NCI-H146 treated with DMSO at 0.1 percent for 48 hours (cell line): ENCODE results near the gene AMPD3.

ENCODE experiments used
- DNase-seq: peaks from one replicate; lab custom pipeline; 2025; ENCODE audit not compliant: unreplicated experiment; lab: John Stamatoyannopoulos, UW

Gene AMPD3

DNA sequence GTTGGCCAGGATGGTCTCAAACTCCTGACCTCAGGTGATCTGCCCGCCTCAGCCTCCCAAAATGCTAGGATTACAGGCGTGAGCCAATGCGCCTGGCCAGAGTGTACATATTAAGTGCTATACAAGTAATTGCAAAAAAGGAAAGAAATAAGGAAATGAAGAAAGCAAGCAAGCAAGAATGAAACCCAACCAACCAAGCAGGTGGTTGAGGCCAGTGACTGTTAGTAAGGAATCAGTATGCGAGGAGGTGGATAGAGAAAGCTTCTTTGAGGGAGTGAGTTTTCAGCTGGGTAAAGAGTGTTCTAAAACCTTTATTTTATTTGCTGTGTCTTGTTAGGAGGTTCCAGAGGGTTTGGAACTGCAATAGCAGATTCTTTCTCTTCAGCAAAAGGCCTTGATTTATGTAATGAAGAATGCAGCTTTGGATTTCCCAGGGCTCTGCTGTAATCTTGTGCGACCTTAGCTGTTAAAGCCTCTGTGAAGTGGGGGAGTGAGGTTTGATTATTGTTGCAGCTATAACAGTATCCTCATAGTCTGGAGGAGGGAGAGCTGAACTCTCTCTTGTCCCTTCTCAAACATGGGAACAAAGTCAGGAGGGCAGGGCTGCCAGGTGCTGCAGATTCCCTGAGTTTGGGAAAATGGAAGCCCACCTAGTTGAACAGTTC, 5.7 kb downstream of the AMPD3 start:
- no peak for DNase-seq

DNA sequence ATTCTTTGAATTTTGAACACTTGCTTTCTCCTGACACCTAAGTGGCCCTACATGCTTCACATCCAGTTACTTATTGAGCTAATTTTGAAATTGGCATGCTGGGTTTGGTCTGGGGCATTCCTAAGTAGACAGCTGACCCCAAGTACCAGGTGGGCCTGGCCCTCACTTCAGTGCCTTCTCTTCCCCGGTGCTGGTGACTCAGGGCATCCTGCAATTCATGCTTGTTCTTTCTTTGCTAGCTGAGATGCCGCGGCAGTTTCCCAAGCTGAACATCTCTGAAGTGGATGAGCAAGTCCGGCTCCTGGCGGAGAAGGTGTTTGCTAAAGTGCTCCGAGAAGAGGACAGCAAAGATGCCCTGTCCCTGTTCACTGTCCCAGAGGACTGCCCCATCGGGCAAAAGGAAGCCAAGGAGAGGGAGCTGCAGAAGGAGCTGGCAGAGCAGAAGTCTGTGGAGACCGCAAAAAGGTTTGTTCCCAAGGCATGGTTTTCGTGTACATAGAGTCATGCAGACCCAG, 6.3 kb downstream of the AMPD3 start:
- DNase-seq = no peak

DNA sequence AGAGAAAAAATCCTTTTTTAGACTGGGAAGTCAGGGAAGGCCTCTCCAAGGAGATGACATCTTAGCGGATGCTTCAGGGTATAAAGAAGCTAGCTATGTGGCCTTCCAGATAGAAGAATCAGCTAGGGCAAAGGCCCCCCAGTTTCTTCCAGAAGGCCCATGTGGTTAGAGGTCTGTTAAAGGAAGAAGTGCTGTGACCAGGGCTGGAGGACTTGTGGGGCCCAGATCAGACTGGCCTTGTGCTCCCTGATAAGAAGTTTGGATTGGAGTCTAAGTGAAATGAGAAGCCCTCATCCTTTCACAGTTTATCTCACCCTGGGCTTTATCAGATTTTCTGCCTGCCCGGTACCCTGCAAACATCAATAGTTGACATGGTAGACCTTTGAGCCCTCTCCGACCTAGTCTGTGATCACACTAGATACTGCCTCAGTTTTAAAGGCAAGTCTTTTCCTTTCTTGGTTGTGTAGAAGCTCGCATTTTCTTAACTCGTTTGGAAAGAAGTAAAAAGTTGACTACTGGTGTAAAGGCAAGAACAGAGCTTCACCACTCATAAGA, 7.8 kb downstream of the AMPD3 start:
- DNase-seq = no peak

DNA sequence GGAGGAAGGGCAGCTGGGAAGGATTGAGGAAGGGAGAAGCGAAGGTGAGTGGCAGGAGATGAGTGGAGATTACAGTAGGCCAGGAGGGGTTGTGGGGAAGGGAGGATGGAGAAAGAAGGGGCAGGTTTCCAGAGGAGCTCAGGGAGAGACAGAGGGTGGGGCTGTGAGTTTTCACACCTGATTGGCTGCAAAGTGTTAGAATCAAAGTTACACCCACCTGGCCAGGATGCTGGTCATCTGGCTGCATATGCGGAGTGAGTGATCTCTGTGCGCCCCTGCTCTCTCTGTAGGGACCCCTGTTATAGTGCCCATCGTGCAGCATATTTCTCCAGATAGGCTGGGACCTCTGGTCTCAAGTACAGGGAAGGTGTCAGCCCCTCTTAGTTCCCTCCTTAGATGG, 18.3 kb downstream of the AMPD3 start:
- DNase-seq = no peak

DNA sequence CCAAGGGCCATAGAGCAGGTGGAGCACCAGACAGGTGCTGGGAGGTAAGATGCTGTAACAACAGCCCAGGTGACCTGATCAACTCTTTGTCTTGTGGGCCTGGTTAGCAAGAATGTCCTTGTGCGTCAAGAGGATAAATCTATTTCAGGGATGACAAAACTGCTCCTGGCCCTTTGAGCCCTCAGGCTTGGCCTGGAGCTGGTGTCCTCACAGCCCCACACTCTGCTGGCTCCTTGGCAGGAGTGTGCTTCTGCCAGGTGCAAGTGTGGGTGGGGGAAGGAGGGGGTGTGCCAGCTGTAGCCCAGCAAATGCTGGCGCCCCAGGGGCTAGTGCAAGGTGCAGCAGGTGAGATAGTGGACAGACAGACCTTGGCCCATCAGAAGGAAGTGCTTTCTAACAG, 19.5 kb downstream of the AMPD3 start:
- DNase-seq = peak; percentile 80

DNA sequence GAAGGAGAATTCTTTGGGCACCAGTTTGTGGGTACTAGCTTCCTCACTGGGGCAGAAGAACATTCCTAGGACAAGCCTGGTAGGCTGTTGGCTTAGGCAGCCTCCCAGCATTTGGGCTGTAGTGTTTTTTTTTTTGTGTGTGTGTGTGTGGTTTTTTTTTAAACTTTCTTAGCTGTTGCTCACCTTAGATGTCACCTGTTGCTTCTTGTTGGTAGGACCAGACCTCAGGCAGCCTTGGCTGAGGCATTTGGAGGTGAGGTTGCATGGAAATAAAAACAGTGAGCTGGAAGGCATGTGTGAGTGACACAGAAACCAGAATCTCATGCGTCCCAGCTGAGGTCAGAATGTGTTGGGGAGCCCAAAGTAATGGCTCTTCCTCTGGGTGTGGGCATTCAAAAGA, 21.3 kb downstream of the AMPD3 start:
- DNase-seq = no peak

DNA sequence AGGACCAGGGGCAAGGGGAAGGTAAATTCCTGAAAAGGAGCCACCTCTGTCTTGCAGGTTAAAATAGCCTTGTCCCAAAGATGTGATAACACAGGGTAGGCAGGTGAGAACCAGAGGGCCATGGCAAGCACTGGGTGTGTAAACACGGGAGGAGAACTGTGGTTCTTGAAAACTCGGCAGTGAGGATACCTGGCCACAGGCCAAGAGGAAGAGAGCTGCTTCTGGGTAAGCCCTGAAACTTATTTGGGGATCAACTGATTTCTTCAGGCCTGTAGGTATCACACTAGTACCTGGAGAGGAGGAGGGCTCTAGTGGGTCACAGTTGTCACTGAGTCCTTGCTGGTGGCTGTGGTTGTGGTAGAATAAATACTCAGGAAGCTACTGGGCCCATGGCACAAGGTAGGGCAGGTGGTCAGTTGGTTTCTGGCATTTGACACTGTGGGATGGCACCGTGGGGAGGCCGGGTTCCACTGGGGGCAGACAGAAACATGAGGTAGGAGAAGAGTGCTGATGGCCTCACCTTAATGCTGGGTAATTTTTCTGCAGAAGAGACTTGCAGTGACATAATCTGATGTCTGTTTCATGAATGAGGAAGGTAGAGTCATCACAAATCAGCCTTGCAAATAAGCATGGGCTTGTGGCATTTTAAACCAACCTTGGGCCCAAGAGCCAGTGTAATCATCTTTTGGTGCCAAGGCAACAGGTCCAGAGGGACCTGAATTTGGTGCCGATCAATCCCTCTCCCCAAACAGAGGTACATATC, 22.0 kb downstream of the AMPD3 start:
- no peak for DNase-seq

DNA sequence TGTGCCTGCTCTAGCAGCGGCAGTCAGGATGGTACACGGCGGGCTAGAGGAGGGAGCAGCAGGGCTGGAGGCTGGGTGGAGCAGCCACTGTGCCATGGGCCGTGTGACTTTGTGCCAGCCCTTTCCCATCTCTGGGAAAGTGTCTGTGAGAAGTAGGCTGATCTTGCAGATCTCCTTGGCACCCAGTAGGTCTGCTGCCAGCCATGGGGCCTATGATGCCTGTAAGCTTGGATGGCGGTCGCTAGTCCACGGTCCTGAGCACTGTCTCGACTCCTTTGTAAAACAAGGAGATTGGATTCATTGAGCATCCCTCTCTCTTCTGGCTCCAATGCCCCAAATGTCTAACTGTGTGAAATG, 22.6 kb downstream of the AMPD3 start:
- no peak for DNase-seq

DNA sequence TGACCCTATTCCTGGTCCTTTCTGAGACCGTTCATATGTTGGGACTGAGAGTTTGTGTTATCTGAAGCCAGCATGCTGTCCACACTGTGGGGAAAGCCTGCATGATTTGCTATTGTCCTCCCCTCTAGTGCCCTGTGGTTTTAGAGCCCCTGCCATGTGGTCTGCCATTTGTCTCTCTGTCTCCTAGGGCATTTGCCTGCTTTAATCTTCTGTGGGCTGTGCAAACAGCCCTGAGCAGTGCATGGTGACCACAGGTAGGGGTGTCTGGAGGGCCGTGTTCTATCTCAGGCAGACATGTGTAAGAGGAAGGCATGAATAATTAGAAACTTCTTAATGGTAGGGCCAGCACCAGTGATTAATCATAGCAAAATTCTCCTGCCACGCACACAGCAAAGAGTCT, 23.0 kb downstream of the AMPD3 start:
- peak; percentile 23 for DNase-seq

DNA sequence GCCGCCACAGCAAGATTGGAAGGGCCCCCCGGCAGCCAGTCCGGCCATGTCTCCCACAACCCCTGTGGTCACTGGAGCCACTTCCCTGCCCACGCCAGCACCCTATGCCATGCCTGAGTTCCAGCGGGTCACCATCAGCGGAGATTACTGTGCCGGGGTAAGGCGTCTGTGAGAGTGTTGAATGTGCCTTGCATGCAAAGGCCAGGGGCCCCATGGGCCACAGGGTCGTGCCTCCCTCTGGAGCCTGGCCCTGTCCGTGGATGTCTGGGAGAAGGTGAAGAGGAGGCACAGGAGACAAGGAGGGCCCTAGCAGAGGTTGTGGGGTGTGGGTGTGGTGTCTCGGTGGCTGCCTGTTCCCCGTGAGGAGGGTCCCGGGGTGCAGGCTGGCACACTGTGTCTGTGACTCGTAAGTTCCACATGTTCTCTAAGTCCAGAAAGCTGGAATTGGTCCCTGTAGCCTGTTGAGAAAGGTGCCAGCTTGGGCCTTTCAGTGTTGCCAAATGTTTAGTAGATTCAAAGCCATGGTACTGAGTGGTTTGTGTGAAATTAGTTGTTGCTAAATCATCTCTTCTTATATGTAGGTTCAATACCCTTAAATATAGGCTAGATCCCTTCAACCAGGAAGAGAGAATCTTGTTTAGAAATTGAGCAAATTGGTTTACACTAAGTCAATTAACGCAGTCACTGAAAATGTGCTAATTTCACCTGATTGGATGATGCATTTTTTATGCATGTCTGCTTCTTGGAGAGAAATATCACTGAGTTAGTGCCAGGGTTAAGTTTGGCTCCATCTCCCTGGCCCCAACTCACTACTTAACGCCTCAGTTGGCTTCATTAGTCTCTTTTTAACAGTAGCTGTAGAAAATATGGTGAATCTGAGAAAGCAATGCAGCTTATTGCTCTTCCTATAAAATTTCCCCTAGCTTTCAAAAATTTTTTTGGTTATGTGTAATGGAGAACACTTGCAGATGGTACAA, 23.8 kb downstream of the AMPD3 start:
- no peak for DNase-seq

DNA sequence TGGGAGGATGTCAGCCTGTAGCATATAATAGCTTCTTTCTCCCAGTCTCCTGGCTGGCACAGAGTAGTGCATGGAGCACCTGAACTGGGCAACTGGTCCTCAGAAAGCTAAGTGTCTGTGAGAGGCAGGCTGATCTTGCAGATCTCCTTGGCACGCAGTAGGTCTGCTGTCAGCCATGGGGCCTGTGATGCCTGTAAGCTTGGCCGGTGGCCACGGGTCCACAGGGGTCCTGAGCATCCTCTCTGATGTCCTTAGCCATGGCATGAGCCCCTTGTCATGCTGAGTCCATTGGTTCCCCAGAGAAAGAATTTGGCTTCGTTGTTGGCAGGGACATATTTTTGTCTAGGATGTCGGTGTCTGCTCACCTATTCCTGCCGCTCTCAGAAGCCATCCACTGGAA, 25.0 kb downstream of the AMPD3 start:
- no peak for DNase-seq

DNA sequence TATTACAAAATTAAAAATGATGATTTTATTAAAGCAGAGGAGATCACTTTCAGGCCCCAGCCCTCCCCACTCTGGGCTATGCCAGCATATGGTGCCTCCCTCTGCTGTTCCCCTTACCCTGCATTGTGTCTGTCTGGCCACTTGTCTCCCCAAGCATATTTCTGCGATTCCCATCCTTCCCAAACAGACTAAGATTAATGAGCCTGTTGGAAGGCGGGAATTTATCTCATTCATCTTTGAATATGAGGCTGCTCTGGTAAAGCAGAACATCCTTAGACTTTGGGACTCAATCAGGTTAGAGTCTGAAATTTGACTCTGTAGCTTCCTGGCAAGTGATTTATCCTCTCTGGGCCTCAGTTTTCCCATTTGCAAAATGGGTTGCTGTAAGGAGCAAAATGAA, 25.7 kb downstream of the AMPD3 start:
- DNase-seq = no peak

DNA sequence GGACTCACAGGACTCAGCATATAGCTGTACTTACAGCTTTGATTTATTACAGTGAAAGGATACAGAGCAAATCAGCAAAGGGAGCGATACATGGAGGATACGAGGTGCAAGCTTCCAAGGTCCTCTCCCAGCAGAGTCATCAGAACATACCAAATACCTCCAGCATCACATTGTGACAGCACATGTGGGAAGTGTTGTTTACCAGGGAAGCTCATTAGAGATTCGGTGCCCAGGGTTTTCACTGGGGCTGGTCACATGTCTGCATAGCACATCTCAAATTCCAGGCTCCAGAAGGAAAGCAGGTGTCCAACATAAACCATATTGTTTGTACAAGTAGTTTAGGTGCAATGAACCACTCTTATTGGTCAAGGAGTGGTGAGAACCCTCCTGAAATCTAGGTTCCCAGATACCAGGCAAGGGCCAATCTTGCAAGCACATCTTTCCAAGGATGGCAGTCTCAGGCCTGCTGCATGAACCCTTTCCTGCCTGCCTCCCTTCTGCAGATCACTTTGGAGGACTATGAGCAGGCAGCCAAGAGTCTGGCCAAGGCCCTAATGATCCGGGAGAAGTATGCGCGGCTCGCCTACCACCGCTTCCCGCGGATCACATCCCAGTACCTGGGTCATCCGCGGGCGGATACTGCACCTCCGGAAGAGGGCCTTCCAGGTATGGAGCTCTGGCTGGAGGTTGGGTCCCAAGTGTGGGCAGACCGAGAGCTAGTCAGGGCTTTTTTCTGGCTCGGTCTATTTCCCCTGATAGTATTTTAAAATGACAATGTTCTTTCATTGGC, 26.7 kb downstream of the AMPD3 start:
- DNase-seq = no peak

DNA sequence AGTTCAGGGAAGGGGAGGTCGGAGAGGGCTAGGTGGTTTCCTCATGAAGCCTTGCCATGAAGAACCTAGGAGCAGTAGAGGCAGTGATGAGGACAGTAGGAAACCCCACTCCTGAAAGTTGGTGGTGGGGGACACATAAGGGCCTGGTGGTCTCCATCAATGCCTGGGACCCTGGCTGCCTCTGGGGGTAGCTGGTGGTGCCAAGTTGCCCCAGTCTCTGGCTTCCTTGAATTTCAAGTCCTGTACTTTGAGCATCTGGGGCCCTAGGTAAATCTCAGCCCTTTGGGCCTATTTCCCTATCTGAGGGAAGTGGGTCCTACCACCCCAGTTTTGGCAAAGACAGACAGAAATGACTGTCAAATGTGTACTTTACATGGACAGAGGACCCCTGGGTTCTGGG, 28.1 kb downstream of the AMPD3 start:
- DNase-seq = no peak

DNA sequence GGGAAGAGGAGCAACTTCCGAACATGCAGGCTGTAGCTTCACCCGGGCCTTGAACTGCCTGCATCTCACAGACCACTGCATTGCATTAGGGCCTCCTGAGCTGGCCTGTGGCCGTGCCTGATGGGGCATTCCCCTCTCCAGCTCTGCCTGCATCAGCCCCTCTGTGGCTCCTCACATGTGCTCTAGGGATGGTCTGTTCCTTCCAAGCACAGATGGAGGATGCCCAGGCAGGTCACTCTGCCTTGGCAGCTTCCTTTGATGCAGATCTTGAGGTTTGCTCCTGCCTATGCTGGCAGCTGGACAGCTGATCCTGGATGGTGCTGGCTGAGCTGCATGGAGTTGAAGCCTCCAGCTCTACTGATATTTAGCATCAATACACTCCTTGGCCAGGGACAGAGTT, 28.5 kb downstream of the AMPD3 start:
- no peak for DNase-seq

DNA sequence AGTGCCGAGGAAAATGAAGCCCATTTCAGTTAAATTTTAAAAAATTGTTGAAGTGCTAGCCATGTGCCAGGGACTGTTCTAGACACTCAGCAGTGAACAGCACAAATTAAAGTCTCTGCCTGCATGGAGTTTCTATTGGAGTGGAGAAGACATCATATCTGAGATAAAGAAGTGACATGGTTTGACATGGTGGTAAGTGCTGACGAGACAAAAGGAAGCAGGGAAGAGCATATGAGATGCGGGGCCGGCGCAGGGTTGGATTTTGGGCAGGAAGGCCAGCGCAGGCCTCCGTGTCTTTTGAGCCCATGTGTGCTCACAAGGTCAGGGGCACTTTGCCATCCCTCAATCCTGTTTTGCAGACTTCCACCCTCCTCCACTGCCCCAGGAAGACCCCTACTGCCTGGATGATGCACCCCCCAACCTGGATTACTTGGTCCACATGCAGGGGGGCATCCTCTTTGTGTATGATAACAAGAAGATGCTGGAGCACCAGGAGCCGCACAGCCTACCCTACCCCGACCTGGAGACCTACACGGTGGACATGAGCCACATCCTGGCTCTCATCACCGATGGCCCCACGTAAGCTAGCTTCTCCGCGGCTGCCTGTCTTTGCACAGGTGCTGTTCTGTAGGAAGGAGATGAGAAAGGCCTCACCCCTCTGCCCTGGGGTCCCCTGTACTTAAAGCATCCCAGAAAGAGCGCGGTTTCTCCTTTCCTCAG, 29.6 kb downstream of the AMPD3 start:
- DNase-seq = no peak

DNA sequence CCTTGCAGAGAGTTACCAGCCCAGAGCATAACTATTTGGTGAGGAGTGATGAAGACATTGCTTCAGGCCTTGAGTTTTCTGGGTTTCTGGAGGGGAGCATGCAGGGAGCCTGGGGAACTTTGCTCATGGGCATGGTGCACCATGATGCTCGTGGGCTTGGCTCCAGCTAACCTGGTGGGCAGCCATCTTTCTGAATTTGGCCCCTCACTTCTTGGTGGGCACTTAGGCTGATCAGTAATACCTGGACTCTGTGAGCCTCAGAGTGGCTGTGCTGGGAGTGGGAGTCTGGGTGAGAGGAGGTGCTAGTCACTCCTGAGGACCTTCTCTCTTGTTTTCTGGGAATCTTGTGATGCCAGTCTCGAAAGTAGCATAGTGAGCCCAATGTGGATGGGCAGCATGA, 30.6 kb downstream of the AMPD3 start:
- no peak for DNase-seq

DNA sequence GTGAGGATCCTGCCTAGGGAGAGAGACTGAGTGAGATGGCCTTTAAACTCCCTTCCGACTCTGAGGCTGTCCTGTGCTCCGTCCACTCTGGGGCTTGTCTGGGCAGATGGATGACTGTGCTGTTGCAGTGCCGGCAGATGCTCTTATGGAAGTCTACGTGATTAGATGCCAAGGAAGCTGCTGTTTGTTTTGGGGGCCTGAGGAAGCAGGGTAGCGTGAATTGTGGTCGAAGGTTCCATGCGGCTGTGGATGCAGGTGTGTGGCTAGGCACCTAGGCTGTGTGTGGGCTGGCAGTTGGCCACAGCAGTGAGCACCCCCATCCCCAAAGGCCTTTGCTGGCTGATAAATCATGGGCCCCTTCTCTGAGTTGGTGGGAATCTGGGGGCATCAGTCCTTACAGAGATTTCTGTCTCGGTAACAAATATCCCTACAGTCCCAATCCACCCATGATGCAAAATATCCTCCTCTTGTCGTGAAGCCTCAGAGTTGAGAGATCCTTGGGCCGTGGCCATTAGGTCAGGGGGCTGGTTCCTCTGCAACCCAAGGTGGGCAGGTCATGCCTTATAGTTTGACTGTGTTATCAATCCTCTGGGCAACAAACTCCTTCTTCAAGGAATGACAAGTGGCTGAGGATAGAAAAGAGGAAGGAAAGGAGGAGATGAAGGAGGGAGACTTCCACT, 31.2 kb downstream of the AMPD3 start:
- no peak for DNase-seq

DNA sequence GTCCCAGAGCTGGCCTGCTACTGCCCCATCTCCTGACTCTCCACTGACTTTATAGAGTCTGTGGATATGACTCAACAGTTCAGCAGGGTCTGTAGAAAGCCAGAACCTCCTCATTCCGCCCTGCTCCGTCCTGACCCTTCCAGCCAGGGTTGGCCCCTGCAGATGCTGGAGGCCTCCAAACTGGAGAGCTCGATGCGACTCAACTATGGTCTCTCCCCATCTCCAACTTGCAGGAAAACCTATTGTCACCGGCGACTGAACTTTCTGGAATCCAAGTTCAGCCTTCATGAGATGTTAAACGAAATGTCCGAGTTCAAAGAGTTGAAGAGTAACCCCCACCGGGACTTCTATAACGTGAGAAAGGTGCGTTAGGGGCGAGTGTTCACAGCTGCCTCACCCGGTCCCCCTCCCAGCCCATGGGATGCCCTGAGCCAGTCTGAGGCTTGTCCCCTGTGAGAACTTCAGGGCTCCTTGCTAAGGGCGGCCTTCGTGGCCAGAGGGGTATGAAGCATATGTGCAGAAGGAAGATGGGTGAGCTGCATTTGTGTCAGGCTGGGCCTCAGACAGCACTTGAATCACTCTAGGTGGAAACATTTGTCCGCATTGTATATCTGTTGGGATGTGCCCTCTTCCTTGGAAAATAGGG, 32.1 kb downstream of the AMPD3 start:
- no peak for DNase-seq
